Upper lobe of right lung (tissue), 1 donor: Measurements from ENCODE around the gene SERPINI1. TPM values are rescaled to one million over a fixed set of nuclear protein-coding genes. Genes with fewer than 3 reads are reported as not detected.

Experiments used
- ATAC-seq: fragments of 200-7000 bp; cut with Tn5 transposase; one replicate; pipeline ENCODE4 v1.9.1; 2020; ENCODE audit warnings: mild to moderate bottlenecking, moderate library complexity
- DNase-seq: peaks from one replicate; pipeline ENCODE4 v3.0.0-alpha.2; 2020
- H3K27ac ChIP-seq: fragments of 200-600 bp; one replicate; pipeline ENCODE4 v1.8.0; 2022
- H3K27me3 ChIP-seq: fragments of 200-600 bp; one replicate; pipeline ENCODE4 v1.8.0; 2022; ENCODE audit warnings: mild to moderate bottlenecking
- H3K36me3 ChIP-seq: fragments of 200-600 bp; one replicate; pipeline ENCODE4 v1.8.0; 2022
- H3K4me1 ChIP-seq: fragments of 200-600 bp; one replicate; pipeline ENCODE4 v1.8.0; 2022
- H3K4me3 ChIP-seq: fragments of 200-600 bp; one replicate; pipeline ENCODE4 v1.8.0; 2022; ENCODE audit warnings: mild to moderate bottlenecking
- H3K9me3 ChIP-seq: fragments of 200-600 bp; one replicate; pipeline ENCODE4 v1.8.0; 2022
- intact Hi-C: fragments of 100-400 bp; cut with DNase I; formaldehyde crosslinking; loops from one replicate; pipeline ENCODE4 v1.11.0; 2022
- long read RNA-seq: library from polyadenylated mRNA; unstranded; transcript quantifications from one replicate; pipeline ENCODE4 v2.0.0, GENCODE V29; 2021
- total RNA-seq: library from RNA; stranded (reverse); fragmentation: NEBNext Ultra II Directional; extraction: Animal tissue kit (Norgen Biotek cat#: 25700); gene quantifications from one replicate; pipeline ENCODE4 v1.2.1, GENCODE V29; 2021
- TF ChIP-seq, protein P1 (sequence below): fragments of 200-600 bp; IDR thresholded peaks from one replicate; pipeline ENCODE4 v1.8.0; 2022; ENCODE audit warnings: antibody characterized with exemption
- donor health status: DM: no; HTN: yes; CAD: no; lungs with severe emphysema.

SERPINI1 gene, protein sequence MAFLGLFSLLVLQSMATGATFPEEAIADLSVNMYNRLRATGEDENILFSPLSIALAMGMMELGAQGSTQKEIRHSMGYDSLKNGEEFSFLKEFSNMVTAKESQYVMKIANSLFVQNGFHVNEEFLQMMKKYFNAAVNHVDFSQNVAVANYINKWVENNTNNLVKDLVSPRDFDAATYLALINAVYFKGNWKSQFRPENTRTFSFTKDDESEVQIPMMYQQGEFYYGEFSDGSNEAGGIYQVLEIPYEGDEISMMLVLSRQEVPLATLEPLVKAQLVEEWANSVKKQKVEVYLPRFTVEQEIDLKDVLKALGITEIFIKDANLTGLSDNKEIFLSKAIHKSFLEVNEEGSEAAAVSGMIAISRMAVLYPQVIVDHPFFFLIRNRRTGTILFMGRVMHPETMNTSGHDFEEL
- 7.1 TPM for total RNA-seq
- long read RNA-seq, transcript SERPINI1-202 (9 exons, 1,890 nt) = major isoform, 5 of 5 reads
- long read RNA-seq, partial matches to known transcripts = 0 of 5 reads
- long read RNA-seq, other reads (novel, unspliced or antisense) = 0 of 5 reads

- TF ChIP-seq, protein P1, sequence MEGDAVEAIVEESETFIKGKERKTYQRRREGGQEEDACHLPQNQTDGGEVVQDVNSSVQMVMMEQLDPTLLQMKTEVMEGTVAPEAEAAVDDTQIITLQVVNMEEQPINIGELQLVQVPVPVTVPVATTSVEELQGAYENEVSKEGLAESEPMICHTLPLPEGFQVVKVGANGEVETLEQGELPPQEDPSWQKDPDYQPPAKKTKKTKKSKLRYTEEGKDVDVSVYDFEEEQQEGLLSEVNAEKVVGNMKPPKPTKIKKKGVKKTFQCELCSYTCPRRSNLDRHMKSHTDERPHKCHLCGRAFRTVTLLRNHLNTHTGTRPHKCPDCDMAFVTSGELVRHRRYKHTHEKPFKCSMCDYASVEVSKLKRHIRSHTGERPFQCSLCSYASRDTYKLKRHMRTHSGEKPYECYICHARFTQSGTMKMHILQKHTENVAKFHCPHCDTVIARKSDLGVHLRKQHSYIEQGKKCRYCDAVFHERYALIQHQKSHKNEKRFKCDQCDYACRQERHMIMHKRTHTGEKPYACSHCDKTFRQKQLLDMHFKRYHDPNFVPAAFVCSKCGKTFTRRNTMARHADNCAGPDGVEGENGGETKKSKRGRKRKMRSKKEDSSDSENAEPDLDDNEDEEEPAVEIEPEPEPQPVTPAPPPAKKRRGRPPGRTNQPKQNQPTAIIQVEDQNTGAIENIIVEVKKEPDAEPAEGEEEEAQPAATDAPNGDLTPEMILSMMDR = no peak
- intact Hi-C loops = no loop called here
Measured at GRCh38 chr3:167735233-167736138, at the start of gene SERPINI1. SERPINI1 (plus strand) TSS chr3:167735721; CDS start chr3:167789129, 53,408 bp downstream.

DNA sequence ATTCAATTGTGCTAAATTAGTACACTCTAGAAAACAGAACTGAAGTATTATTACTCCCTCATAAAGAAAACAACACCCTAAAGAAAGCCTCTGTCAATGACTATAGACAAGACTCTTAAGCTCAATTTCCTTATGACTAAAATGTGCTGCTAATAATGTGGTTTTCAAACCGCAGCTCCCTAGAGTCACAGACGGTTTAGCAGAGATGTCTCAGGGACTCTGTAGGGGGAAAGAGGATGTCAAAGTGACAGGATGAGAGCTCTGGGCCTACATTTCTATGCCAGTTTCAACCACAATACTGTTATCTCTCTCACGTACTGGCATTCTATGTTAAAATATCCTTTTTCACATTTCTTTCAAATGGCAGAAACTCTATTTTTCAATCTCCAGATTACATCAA, 44.2 kb upstream of the SERPINI1 start:
- Histone ChIP-seq H3K27me3 (no peaks in the 10 kb centered on the region), H3K36me3 (peaks cover 66% of the 10 kb centered on the region), H3K4me1 (peaks cover 5% of the 10 kb centered on the region), H3K4me3 (no peak overlapping the region), H3K9me3 (no peaks in the 10 kb centered on the region), H3K27ac (no peak overlapping the region)
- no peak for ATAC-seq
- no peak for DNase-seq
- intact Hi-C loops = no loop called here
- TF ChIP-seq, protein P1 = no peak

More at GRCh38 chr3:167735233-167736138, at the start of gene SERPINI1:
- no peaks in the 10 kb centered on the region for H3K36me3 ChIP-seq
- H3K9me3 ChIP-seq = no peaks in the 10 kb centered on the region
- H3K27me3 ChIP-seq = no peaks in the 10 kb centered on the region
- H3K4me3 ChIP-seq = peak within 1 kb of the TSS; percentile 79
- DNase-seq (peak; percentile 91), ATAC-seq (peak; percentile 86)
- H3K4me1 ChIP-seq = peaks cover 20% of the 10 kb centered on the region
- peak within 1 kb of the TSS; percentile 93 for H3K27ac ChIP-seq

DNA sequence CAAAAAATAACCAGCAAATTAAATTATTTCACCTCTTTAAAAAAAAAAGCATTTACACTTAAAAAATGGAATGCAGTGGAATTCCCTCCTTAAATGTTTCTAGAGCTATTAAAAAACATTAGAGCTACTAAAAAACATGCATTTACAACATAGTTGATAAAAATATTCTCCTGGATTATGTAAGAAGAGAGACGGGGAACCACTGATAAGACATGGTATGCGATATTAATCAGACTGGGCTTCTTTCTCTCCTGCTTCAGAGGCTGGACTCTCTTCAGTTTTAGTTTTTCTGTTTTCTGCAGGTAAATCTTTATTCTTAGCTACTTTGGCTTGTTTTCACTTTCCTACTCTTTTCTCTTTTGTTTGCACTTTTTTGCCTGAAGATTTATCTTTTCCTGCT, 41.4 kb upstream of the SERPINI1 start:
- Histone ChIP-seq H3K4me1 (peaks cover 5% of the 10 kb centered on the region), H3K4me3 (no peak overlapping the region), H3K36me3 (peaks cover 53% of the 10 kb centered on the region), H3K9me3 (no peaks in the 10 kb centered on the region), H3K27me3 (no peaks in the 10 kb centered on the region), H3K27ac (no peak overlapping the region)
- intact Hi-C loops = no loop called here
- TF ChIP-seq, protein P1 = no peak
- ATAC-seq (no peak), DNase-seq (no peak)

- no peaks in the 10 kb centered on the region for H3K9me3 ChIP-seq
- H3K27me3 ChIP-seq = no peaks in the 10 kb centered on the region
- H3K4me1 ChIP-seq = no peaks in the 10 kb centered on the region
- ATAC-seq (no peak), DNase-seq (no peak)
- H3K4me3 ChIP-seq = no peak overlapping the region
- TF ChIP-seq, protein P1 = no peak
- intact Hi-C loops = no loop called here
- H3K36me3 ChIP-seq = peaks cover 53% of the 10 kb centered on the region
- H3K27ac ChIP-seq = no peak overlapping the region
Measured at GRCh38 chr3:167700046-167700445, 35.5 kb upstream of the SERPINI1 start.

- TF ChIP-seq, protein P1 = no peak
- intact Hi-C loops = no loop called here
- DNase-seq (no peak), ATAC-seq (no peak)
- peaks cover 44% of the 10 kb centered on the region for H3K36me3 ChIP-seq
- H3K4me1 ChIP-seq = no peaks in the 10 kb centered on the region
- no peak overlapping the region for H3K4me3 ChIP-seq
- H3K27ac ChIP-seq = no peak overlapping the region
- H3K27me3 ChIP-seq = no peaks in the 10 kb centered on the region
- no peaks in the 10 kb centered on the region for H3K9me3 ChIP-seq
Measured at GRCh38 chr3:167700926-167701325, 34.6 kb upstream of the SERPINI1 start.
